ENCODE results near the gene SPHK1. TPM values are rescaled to one million over a fixed set of nuclear protein-coding genes. Genes with fewer than 3 reads are reported as not detected.

Gene SPHK1
- total RNA-seq, 2 donors from 2014 or later, result 6.4 to 16.8 TPM

DNA sequence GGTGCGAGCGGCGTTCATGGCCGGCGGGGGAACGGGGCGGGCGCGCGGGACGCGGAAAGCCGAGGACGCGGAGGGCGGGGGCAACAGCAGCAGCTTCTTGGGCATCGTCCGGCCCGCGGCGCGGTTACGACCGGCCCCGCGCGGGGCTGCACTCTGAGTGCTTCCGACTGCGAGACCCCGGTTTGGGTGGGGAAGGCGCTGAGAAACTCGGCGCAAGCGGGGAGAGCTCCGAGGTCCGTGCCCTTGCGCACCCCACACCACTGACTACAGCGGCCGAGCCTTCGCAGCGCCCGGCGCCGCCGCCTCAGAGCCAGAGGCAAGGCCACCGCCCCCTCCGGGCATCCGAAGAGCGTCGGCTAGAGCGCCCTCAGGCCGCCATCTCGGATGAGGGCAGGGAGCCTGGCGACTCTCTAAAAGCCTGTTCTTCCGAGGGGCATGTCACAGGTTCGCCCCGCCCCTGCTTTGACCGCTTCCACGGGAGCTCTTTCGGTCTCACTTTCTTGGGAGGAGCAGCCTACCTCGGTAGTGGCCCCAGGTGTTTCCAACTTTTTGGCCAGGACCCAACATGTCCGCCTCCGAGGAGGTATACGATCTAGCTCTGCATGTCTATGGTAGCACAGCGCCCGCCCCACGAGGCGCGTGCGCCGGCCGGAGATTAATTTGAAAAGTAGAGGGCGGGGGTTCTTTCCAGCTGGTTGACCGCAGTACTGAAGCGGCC lies 30.7 kb upstream of the SPHK1 start, which contains the start of gene PRPSAP1:
Gene PRPSAP1 (minus strand): TSS at position 318 of the 718 bp plus-strand sequence. CDS start 213 bp downstream, at position 105.
- Histone ChIP-seq H3K4me3 (peak within 1 kb of the TSS; percentile 81 to 96), H3K9me3 (no peaks in the 10 kb centered on the region), H3K4me1 (peaks cover 0 to 25% of the 10 kb centered on the region in 2 donors), H3K36me3 (no peaks in the 10 kb centered on the region), H3K27me3 (no peaks in the 10 kb centered on the region), H3K27ac (peak within 1 kb of the TSS; percentile 85 to 96)
- peak; percentile 85 for DNase-seq (ENCODE audit: low spot score)
- TF ChIP-seq, protein P1, sequence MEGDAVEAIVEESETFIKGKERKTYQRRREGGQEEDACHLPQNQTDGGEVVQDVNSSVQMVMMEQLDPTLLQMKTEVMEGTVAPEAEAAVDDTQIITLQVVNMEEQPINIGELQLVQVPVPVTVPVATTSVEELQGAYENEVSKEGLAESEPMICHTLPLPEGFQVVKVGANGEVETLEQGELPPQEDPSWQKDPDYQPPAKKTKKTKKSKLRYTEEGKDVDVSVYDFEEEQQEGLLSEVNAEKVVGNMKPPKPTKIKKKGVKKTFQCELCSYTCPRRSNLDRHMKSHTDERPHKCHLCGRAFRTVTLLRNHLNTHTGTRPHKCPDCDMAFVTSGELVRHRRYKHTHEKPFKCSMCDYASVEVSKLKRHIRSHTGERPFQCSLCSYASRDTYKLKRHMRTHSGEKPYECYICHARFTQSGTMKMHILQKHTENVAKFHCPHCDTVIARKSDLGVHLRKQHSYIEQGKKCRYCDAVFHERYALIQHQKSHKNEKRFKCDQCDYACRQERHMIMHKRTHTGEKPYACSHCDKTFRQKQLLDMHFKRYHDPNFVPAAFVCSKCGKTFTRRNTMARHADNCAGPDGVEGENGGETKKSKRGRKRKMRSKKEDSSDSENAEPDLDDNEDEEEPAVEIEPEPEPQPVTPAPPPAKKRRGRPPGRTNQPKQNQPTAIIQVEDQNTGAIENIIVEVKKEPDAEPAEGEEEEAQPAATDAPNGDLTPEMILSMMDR (IDR thresholded peaks at IDR 0.05), result peak; percentile 43 to 77

DNA sequence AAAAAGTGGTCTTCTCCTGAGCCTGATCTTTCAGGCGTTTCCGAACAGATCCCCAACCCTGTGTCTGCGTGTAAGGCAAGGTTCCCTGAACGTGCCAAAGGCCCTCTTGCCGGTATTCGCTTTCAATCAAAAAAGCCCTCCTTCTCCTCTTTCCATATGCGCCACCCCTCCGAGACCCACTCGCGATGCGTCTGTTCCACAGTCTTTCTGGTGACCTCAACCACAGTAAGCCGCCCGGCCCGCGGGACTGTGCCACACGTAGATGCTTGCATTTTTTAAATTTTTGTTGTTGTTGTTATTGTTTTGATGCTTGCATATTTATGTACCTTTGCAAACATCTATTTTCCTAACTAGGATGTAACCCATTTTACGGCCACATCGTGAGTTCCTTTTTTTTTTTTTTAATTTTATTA lies 30.1 kb upstream of the SPHK1 start:
- no peaks in the 10 kb centered on the region for H3K36me3 ChIP-seq
- H3K4me1 ChIP-seq, result peaks cover 0 to 25% of the 10 kb centered on the region in 2 donors
- no peaks in the 10 kb centered on the region for H3K9me3 ChIP-seq
- H3K27me3 ChIP-seq, result no peaks in the 10 kb centered on the region
- DNase-seq (ENCODE audit: low spot score), result no peak
- H3K4me3 ChIP-seq, result peak overlapping the region; percentile 81 to 96
- H3K27ac ChIP-seq, result peak overlapping the region; percentile 85 to 96
- TF ChIP-seq, protein P1 (IDR thresholded peaks at IDR 0.05), result no peak

DNA sequence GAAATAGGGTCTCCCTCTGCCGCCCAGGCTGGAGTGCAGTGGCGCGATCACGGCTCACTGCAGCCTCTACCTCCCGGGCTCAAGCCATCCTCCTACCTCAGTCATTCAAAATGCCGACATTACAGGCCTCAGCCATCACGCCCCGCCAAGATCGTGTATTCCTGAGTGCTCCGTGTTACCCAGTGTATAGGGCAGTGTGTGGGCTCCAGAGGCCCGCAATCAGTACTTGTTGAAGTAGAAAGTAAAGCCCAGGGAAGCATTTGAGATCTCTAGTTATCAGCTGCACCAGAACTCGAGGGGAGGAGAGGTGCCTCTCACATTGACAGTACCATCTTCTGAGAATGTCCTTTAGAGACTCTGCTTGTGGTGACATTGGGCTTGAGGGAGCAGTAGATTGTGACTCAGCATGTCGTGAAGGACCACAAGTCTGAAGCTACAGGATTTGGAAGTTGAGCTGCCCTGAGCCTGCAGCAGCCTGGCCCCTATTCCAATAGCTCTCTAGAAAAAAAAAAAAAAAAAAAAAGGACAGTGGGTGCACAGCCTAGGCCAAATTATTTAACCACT lies 29.6 kb upstream of the SPHK1 start:
- no peak overlapping the region for H3K4me3 ChIP-seq

DNA sequence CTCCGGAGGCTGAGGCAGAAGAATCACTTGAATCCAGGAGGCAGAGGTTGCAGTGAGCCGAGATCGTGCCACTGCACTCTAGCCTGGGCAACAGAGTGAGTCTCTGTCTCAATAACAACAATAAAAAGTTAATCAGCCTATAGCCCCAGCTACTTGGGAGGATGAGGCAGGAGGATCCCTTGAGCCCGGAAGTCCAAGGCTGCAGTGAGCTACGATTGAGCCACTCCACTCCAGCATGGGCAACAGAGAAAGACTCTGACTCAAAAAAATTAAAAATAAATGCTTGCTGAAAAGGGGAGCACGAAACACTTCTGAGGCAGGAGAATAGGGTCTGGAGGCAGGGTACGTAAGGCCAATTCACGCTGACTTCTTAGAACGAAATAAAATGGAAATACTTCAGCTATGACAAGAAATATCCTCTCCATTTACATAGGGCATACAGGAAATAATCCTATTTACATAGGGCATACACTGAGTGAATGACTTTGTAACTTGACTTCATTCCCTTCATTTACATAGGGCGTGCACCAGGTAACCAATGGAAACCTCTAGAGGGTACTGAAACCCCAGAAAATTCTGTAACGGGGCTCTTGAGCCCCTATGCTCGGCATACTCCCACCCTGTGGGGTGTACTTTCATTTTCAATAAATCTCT lies 27.5 kb upstream of the SPHK1 start:
- Histone ChIP-seq H3K4me1 (peaks cover 0 to 27% of the 10 kb centered on the region in 2 donors), H3K27me3 (no peaks in the 10 kb centered on the region), H3K36me3 (no peaks in the 10 kb centered on the region), H3K27ac (no peak overlapping the region), H3K4me3 (no peak overlapping the region), H3K9me3 (no peaks in the 10 kb centered on the region)
- TF ChIP-seq, protein P1 (IDR thresholded peaks at IDR 0.05), result no peak
- DNase-seq (ENCODE audit: low spot score), result no peak

More for the DNA sequence above, 29.6 kb upstream of the SPHK1 start:
- DNase-seq (ENCODE audit: low spot score), result no peak
- TF ChIP-seq, protein P1 (IDR thresholded peaks at IDR 0.05), result no peak
- H3K36me3 ChIP-seq, result no peaks in the 10 kb centered on the region
- no peaks in the 10 kb centered on the region for H3K9me3 ChIP-seq
- peaks cover 0 to 25% of the 10 kb centered on the region in 2 donors for H3K4me1 ChIP-seq
- no peaks in the 10 kb centered on the region for H3K27me3 ChIP-seq
- H3K27ac ChIP-seq, result no peak overlapping the region

DNA sequence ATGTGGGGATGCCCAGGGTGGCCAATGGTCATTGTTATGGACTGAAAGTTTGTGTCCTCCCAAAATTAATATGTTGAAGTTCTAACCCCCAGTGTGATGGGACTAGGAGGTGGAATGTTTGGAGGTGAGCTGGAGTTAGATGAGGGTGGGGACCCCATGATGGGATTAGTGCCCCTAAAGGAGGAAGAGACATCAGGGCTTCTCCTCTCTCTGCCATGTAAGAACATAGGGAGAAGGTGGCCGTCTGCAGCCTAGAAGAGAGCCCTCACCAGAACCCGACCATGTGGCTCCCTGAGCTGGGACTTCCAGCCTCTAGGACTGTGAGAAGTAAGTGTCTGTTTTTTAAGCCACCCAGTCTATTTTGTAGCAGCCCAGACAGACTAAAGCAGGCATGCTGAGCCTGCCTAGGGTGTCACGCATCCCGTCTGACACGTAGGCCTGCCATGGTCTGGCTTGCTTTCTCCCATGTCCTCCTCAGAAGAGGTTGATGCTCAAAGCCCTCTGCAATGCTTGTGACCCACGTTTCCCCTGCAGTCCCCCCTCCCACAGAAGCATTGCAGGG lies 26.7 kb upstream of the SPHK1 start:
- Histone ChIP-seq H3K27ac (no peak overlapping the region), H3K27me3 (no peaks in the 10 kb centered on the region), H3K4me1 (peaks cover 0 to 28% of the 10 kb centered on the region in 2 donors), H3K4me3 (no peak overlapping the region), H3K9me3 (no peaks in the 10 kb centered on the region), H3K36me3 (no peaks in the 10 kb centered on the region)
- TF ChIP-seq, protein P1 (IDR thresholded peaks at IDR 0.05), result no peak
- DNase-seq (ENCODE audit: low spot score), result no peak

Data from right atrium auricular region (tissue), 2 donors.